DMS 273 treated with DMSO at 0.1 percent for 48 hours (cell line): ENCODE measurements around the gene RAB3A.
"Not testable (repeated sequence)": the region's sequence is repeated elsewhere in the genome, so short reads cannot be mapped to it uniquely, and the experiment has no call there.

Experiments used
- DNase-seq: peaks from one replicate; lab custom pipeline; 2025; lab: John Stamatoyannopoulos, UW

RAB3A gene

GRCh38 chr19:18223860-18224524 lies 20.1 kb upstream of the RAB3A start:
- no peak for DNase-seq

GRCh38 chr19:18221815-18222725 lies 18.2 kb upstream of the RAB3A start:
- DNase-seq = no peak

- DNase-seq = no peak
These were observed 16.9 kb upstream of the RAB3A start for GRCh38 chr19:18220632-18221275.

- DNase-seq = no peak
These were observed 16.2 kb upstream of the RAB3A start for GRCh38 chr19:18219911-18220631.

GRCh38 chr19:18218600-18218999 lies 14.8 kb upstream of the RAB3A start:
- DNase-seq = no peak

GRCh38 chr19:18218159-18218558 lies 14.3 kb upstream of the RAB3A start:
- DNase-seq = no peak

GRCh38 chr19:18216789-18217188 lies 12.9 kb upstream of the RAB3A start:
- DNase-seq = no peak

GRCh38 chr19:18214779-18215433 lies 11.1 kb upstream of the RAB3A start:
- no peak for DNase-seq

- DNase-seq = no peak
These were observed 7.8 kb upstream of the RAB3A start for GRCh38 chr19:18211683-18212082.

GRCh38 chr19:18209912-18210311 lies 6.1 kb upstream of the RAB3A start:
- not testable (repeated sequence) for DNase-seq

GRCh38 chr19:18208098-18208951 lies 4.5 kb upstream of the RAB3A start:
- no peak for DNase-seq

GRCh38 chr19:18206018-18206417 lies 2.2 kb upstream of the RAB3A start:
- no peak for DNase-seq

- DNase-seq = peak; percentile 56
These were observed 1.5 kb upstream of the RAB3A start for GRCh38 chr19:18205200-18205892.

GRCh38 chr19:18204394-18205199 lies 755 bp upstream of the RAB3A start:
- DNase-seq = no peak

GRCh38 chr19:18203408-18203862 lies 407 bp downstream of the RAB3A start:
- DNase-seq = no peak

GRCh38 chr19:18202778-18203407 lies 949 bp downstream of the RAB3A start:
- no peak for DNase-seq

- no peak for DNase-seq
These were observed 1.5 kb downstream of the RAB3A start for GRCh38 chr19:18202397-18202777.

- DNase-seq = no peak
These were observed 5.5 kb downstream of the RAB3A start for GRCh38 chr19:18198374-18198773.

GRCh38 chr19:18197941-18198340 lies 5.9 kb downstream of the RAB3A start:
- DNase-seq = no peak
